DOHH2 (cell line): ENCODE measurements around the gene SUSD5.

Experiments used
- EZH2phosphoT487 ChIP-seq: fragments of 200-600 bp; sonication (generic); IDR thresholded peaks from 2 replicates; pipeline ENCODE4 v1.6.1; 2017; ENCODE audit warnings: borderline replicate concordance, mild to moderate bottlenecking, antibody characterized with exemption, low read length, moderate library complexity, mixed read lengths
- TF ChIP-seq, protein P1 (sequence below): fragments of 200-600 bp; sonication (generic); IDR thresholded peaks from one replicate; pipeline ENCODE4 v1.5.1; 2014; ENCODE audit warnings: antibody characterized with exemption, mild to moderate bottlenecking, low read depth, low read length; ENCODE audit not compliant: poor library complexity, severe bottlenecking

DNA sequence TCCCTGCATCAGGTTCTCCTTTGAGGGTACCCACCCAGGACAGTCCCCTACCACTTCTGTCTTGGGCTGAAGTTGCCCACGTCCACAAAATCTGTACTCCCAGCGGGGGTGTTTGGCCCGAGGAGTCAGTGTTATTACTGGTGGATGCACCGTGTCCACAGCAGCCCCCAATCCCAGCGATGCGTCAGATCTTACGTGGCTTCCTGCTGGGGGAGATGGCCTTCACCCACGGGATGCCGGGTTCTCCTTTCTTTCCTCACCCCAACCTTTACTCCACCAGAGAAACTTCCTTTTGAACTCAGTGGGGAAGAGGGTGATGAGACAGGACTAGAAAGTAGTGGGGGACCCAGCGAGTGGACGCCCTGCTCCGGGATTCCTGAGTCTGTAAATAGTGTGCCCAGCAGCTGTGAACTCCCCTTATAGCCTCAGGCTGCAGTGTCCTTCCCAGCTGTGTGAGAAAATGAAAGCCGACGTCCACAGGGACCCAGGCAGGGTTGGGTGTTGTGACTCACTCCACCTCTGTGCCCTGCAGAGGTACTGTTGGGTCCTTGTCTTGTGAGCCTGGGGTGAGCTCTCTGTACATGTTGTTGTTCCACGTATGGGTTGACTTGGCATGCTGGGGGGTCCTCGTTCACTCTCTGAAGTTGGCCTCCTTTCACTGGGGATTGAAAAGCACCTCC, 73.2 kb downstream of the SUSD5 start:
- TF ChIP-seq, protein P1, sequence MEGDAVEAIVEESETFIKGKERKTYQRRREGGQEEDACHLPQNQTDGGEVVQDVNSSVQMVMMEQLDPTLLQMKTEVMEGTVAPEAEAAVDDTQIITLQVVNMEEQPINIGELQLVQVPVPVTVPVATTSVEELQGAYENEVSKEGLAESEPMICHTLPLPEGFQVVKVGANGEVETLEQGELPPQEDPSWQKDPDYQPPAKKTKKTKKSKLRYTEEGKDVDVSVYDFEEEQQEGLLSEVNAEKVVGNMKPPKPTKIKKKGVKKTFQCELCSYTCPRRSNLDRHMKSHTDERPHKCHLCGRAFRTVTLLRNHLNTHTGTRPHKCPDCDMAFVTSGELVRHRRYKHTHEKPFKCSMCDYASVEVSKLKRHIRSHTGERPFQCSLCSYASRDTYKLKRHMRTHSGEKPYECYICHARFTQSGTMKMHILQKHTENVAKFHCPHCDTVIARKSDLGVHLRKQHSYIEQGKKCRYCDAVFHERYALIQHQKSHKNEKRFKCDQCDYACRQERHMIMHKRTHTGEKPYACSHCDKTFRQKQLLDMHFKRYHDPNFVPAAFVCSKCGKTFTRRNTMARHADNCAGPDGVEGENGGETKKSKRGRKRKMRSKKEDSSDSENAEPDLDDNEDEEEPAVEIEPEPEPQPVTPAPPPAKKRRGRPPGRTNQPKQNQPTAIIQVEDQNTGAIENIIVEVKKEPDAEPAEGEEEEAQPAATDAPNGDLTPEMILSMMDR: no peak
- TF ChIP-seq EZH2phosphoT487: no peak
